HG03108 (cell line): ENCODE measurements around the gene ANAPC7.
"Not testable (repeated sequence)": the region's sequence is repeated elsewhere in the genome, so short reads cannot be mapped to it uniquely, and the experiment has no call there.

Source experiments
- ATAC-seq: cut with Tn5 transposase; IDR thresholded peaks from one replicate; pipeline ENCODE4 v1.9.1; 2021; ENCODE audit warnings: moderate library complexity; ENCODE audit not compliant: unreplicated experiment

Gene ANAPC7

DNA sequence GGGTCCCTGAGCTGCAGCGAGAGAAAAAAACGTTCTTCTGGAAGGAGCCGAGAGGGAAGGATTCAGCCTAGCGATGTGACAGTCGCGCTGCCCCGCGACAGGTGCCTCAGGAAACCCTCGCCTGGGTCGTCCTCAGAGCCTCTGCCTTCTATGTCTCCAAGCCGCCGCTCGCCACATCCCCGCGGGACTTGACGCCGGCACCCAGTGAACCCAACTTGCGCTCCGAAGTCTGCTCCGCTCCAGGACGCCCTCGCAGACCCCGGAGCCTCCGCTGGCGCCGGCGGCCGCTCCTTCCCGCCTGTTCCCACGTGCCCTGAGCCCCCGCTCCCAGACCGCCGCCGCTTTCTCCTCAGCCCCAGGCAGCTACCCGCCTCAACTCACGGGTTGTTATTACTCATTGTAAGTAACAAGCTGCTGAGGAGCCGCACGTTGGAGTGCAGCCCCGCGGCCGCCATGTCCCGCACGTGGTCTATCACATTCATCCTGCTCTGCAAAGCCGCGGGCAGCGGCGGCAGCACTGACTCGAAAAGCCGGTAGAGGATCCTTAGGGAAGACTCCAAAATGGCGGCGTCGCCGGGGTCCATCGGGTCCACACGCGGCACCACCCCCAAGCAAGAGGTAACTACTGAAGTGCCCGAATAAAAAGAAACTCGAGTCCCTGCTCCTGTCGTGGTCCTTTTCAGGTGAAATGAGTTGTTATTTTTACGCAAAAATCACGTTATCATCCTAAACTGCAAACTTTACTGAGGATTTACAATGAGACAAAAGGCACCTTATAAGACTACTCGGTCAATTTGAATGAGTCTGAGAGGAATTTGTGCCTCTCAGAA lies at the start of gene ANAPC7:
ANAPC7 (minus strand) TSS at position 563 of the 830 bp plus-strand sequence; CDS start at position 482, 81 bp downstream.
- ATAC-seq = peak; percentile 67

GRCh38 chr12:110451263-110451662 lies 47.8 kb upstream of the ANAPC7 start:
- no peak for ATAC-seq

GRCh38 chr12:110449799-110450497 lies 46.4 kb upstream of the ANAPC7 start, which contains the start of gene ARPC3:
Gene ARPC3 (minus strand): TSS chr12:110450337. CDS start chr12:110450260, 77 bp downstream.
- peak; percentile 92 for ATAC-seq

DNA sequence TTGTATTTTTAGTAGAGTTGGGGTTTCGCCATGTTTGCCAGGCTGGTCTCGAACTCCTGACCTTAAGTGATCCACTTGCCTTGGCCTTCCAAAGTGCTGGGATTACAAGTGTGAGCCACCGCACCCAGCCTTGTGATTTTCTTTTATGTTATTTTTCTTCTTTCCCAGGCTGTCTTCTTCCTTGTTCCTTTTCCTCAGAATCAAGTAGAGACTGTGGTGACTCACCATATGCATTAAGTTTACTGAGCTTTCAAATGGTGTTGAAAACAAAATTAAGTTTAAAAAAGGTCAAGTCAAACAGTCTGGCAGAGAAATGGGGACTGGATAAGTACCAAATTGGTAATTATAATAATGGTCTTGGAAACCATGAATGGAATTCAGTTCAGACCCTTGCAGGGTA lies 40.9 kb upstream of the ANAPC7 start:
- no peak for ATAC-seq

DNA sequence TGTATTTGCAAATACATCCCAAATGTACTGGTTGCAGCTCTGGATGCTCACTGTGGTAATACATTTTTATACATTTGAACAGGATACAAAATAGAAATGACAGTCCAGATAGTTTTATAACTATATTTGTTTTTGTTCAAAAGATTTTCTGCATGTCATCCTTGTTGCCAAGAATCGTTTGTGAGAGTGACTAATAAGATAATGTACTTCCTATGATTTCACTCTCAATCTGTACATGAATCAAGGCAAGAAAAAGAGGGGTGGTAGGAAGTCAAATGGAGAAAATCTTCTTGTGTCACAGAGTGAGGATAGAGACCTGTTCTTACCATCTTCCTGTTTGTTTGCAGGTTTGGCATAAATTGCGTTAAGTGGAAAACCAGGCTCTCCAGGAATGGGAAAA lies 32.7 kb upstream of the ANAPC7 start:
- no peak for ATAC-seq

DNA sequence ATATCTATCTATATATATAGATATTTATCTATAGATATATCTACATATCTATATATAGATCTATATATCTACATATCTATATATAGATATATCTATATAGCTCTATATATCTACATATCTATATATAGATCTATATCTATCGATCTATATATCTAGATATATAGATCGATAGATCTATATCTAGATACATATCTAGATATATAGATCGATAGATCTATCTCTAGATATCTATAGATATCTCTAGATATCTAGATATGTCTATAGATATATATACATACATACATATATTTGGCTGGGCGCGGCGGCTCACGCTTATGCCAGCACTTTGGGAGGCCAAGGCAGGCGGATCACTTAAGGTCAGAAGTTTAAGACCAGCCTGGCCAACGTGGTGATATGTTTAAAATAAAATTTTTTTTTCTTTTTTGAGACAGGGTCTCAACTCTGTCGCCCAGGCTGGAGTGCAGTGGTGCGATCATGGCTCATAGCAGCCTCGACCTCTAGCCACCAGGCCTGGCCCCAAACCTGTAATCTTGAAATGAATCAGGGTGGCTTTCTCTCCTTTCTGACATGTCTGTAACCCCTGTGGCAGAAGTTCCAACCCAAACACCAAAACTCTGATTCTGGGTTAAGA lies 28.6 kb upstream of the ANAPC7 start:
- no peak for ATAC-seq

GRCh38 chr12:110429676-110430075 lies 26.2 kb upstream of the ANAPC7 start:
- ATAC-seq = not testable (repeated sequence)

GRCh38 chr12:110426406-110426805 lies 22.9 kb upstream of the ANAPC7 start:
- ATAC-seq = no peak

DNA sequence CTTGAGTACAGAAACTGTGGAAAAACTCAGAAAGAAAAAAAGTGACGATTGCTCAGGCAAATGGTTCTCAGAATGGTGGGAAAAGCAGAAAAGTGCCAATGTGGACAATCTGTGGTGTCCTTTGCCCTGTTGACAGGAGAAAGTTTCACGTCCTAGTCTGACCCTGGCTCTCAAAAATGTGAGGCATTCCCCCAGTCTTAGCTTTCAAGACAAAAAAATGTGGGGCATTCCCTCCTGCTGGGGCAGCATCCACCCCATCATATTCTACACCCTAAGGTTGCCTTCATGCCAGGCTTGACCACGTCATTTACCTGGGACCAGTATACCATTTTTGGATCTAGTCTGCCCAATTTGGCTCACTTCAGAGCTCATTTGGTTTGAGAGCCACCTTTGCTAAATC lies 20.7 kb upstream of the ANAPC7 start:
- ATAC-seq = no peak

- ATAC-seq = no peak
Observed at GRCh38 chr12:110421701-110422100, 18.2 kb upstream of the ANAPC7 start.

GRCh38 chr12:110421159-110421661 lies 17.7 kb upstream of the ANAPC7 start:
- no peak for ATAC-seq

DNA sequence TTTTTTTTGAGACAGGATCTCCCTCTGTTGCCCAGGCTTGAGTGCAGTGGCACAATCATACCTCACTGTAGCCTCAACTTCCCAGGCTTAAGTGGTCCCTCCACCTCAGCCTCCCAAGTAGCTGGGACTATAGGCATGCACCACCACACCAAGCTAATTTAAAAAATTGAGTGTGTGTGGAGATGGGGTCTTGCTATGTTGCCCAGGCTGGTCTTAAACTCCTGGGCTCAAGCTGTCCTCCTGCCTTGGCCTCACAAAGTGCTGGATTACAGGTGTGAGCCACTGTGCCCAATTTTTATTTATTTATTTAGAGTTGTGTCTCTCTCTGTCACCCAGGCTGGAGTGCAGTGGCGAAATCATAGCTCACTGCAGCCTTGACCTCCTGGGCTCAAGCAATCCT lies 17.1 kb upstream of the ANAPC7 start:
- ATAC-seq = not testable (repeated sequence)

GRCh38 chr12:110417113-110417512 lies 13.6 kb upstream of the ANAPC7 start:
- not testable (repeated sequence) for ATAC-seq

DNA sequence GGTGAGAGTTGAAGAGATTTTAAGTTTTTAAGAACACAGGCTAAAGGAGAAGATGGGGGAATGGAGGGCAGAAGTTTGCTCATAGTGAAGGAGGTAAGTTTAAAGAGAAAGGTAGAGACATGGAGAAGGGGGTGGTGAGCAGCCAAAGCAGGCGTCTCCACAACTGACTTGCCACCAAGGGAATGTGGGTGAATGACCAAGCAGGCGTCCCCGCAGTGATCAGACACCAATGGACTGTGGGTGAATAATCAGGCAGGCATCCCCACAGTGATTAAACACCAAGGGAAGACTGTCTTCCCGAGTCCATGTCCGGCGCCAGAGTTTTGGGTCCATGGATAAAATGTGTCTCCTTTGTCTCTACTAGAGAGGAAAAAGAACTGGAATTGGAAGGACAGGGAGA lies 6.6 kb upstream of the ANAPC7 start:
- ATAC-seq = not testable (repeated sequence)

DNA sequence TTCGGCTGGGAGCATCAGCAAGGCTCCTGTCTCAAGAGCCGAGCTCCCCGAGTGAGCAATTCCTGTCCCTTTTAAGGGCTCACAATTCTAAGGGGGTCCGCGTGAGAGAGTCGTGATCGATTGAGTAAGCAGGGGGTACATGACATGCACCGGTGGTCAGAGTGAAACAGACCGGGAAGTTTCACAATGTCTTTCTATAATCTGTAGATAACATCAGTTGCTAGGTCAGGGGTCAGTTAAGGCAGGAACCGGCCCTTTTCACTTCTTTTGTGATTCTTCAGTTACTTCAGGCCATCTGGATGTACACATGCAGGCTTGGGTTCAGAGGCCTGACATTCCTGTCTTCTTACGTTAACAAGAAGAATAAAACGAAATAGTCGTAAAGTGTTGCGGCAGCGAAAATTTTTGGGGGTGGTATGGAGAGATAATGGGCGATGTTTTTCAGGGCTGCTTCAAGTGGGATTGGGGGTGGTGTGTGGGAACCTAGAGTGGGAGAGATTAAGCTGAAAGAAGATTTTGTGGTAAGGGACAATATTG lies 1.7 kb upstream of the ANAPC7 start:
- ATAC-seq = not testable (repeated sequence)

- ATAC-seq = peak; percentile 29
Observed at GRCh38 chr12:110403976-110404682, 621 bp upstream of the ANAPC7 start.

DNA sequence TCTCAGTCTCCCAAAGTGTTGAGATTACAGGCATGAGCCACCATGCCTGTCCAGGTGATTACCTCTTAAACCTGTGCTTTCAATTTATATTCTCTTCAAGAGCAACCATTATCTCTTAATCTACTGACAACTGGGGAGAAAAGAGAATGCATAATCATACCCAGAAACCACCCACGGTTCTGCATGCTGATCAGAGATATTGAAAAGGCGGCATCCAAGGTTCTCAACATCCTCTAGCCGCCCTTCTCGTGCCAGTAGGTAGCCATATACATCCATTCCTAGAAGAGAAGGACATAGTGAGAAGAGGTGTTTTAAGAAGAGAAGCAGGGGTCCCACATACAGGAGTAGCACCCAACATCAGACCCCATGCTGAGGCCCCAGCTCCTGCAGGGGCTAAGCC lies 20.8 kb downstream of the ANAPC7 start:
- ATAC-seq = no peak

- ATAC-seq = no peak
Observed at GRCh38 chr12:110379631-110380030, 23.9 kb downstream of the ANAPC7 start.

DNA sequence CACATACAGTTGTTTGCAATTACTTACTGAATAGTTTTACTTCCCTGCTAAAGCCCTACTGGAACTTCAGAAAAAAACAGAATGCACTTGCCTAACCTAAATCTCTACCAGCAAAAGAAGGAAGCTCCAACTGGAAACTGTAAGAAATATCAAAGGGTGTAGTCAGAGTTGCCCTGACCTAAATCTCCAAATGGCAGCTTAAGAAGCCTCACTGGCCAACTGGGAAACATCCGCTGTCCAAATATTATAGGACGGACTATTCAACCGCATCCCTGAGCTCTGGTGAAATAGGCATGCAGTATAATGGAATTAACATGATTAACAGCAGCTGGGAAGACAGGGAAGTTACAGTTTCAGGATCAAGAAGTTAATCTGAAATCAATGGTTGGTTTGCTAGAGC lies 24.3 kb downstream of the ANAPC7 start:
- no peak for ATAC-seq

DNA sequence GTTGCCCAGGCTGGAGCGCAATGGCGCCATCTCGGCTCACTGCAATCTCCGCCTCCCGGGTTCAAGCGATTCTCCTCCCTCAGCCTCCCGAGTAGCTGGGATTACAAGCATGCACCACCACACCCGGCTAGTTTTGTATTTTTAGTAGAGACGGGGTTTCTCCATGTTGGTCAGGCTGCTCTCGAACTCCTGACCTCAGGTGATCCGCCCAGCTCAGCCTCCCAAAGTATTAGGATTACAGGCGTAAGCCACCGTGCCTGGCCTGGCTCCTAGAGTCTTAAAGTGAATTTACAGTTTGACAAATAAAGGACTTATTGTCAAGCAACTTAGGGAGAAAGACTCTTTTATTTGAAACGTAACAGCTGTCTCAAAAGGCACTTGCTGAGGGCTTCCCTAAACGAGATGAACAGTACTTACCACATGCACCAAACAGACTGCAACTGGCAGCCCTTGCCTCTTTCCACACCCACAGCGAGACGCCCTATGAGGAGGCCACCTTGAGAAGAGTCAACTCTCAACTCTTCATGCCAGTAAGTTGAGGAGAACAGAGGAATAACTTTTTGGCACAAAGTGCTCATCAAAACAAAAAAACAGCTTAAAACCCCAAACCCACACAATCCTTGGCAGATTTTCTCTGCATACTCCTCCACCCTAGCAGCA lies 25.2 kb downstream of the ANAPC7 start:
- not testable (repeated sequence) for ATAC-seq
